ENCODE data around the gene AGBL1.

Gene AGBL1

GRCh38 chr15:86849136-86849535 lies 769.5 kb downstream of the AGBL1 start:
- TF ChIP-seq CTCF (IDR thresholded peaks at IDR 0.05; ENCODE audit: control insufficient read depth, insufficient read depth, low read depth, low read length, missing control alignments): no peak
- DNase-seq (ENCODE audit: low read depth): no peak
- H3K4me3 ChIP-seq (ENCODE audit: control insufficient read depth, low read depth, low read length): no peak overlapping the region

- no peak for DNase-seq (ENCODE audit: low read depth)
- no peak overlapping the region for H3K4me3 ChIP-seq (ENCODE audit: control insufficient read depth, low read depth, low read length)
- no peak for TF ChIP-seq CTCF (IDR thresholded peaks at IDR 0.05; ENCODE audit: control insufficient read depth, insufficient read depth, low read depth, low read length, missing control alignments)
These were observed 770.1 kb downstream of the AGBL1 start for GRCh38 chr15:86849558-86850285.

- DNase-seq (ENCODE audit: low read depth): no peak
- no peak for TF ChIP-seq CTCF (IDR thresholded peaks at IDR 0.05; ENCODE audit: control insufficient read depth, insufficient read depth, low read depth, low read length, missing control alignments)
- H3K4me3 ChIP-seq (ENCODE audit: control insufficient read depth, low read depth, low read length): no peak overlapping the region
These were observed 771.3 kb downstream of the AGBL1 start for GRCh38 chr15:86850939-86851338.

- TF ChIP-seq CTCF (IDR thresholded peaks at IDR 0.05; ENCODE audit: control insufficient read depth, insufficient read depth, low read depth, low read length, missing control alignments): no peak
- no peak for DNase-seq (ENCODE audit: low read depth)
- no peak overlapping the region for H3K4me3 ChIP-seq (ENCODE audit: control insufficient read depth, low read depth, low read length)
These were observed 773.1 kb downstream of the AGBL1 start for GRCh38 chr15:86852741-86853140.

GRCh38 chr15:86854176-86854575 lies 774.5 kb downstream of the AGBL1 start:
- H3K4me3 ChIP-seq (ENCODE audit: control insufficient read depth, low read depth, low read length): no peak overlapping the region
- DNase-seq (ENCODE audit: low read depth): no peak
- no peak for TF ChIP-seq CTCF (IDR thresholded peaks at IDR 0.05; ENCODE audit: control insufficient read depth, insufficient read depth, low read depth, low read length, missing control alignments)

- no peak for TF ChIP-seq CTCF (IDR thresholded peaks at IDR 0.05; ENCODE audit: control insufficient read depth, insufficient read depth, low read depth, low read length, missing control alignments)
- no peak for DNase-seq (ENCODE audit: low read depth)
- no peak overlapping the region for H3K4me3 ChIP-seq (ENCODE audit: control insufficient read depth, low read depth, low read length)
These were observed 775.9 kb downstream of the AGBL1 start for GRCh38 chr15:86855307-86856291.

Data from AG09309 (cell line).